Fibroblast of pulmonary artery (primary cell): ENCODE data around the gene CAV1.

Experiments used
- DNase-seq: peaks from one replicate; pipeline ENCODE4 v3.0.0-alpha.2; 2010; ENCODE audit warnings: low read depth
- H3K4me3 ChIP-seq: replicated peaks from 2 replicates; pipeline ENCODE4 v1.5.1; 2011; ENCODE audit warnings: low read depth, mild to moderate bottlenecking, control low read depth, low read length, moderate library complexity
- TF ChIP-seq, protein P1 (sequence below): IDR thresholded peaks from 2 replicates; pipeline ENCODE4 v1.5.1; 2011; ENCODE audit warnings: mild to moderate bottlenecking, control low read depth, low read length, inconsistent platforms; ENCODE audit errors: missing control alignments

Gene CAV1

DNA sequence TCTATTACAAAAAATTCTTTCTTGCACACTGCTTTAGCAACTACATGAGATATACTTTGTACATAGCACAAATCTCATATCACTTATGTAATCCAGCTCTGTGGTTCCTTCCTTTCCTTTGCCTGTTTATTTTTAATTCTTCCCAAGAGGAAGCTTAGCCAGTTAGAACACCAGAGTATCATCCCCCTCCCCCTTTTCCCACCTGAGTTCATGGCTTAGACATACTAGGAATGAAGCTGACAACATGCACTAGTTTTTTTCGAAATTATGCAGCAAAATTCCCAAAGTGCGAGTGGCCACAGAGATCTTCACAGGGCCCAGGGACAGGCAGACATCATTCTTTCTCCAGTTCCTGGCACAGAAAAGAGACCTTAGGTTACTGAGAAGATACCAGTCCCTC, 17.8 kb downstream of the CAV1 start:
- H3K4me3 ChIP-seq, result no peak overlapping the region
- TF ChIP-seq, protein P1, sequence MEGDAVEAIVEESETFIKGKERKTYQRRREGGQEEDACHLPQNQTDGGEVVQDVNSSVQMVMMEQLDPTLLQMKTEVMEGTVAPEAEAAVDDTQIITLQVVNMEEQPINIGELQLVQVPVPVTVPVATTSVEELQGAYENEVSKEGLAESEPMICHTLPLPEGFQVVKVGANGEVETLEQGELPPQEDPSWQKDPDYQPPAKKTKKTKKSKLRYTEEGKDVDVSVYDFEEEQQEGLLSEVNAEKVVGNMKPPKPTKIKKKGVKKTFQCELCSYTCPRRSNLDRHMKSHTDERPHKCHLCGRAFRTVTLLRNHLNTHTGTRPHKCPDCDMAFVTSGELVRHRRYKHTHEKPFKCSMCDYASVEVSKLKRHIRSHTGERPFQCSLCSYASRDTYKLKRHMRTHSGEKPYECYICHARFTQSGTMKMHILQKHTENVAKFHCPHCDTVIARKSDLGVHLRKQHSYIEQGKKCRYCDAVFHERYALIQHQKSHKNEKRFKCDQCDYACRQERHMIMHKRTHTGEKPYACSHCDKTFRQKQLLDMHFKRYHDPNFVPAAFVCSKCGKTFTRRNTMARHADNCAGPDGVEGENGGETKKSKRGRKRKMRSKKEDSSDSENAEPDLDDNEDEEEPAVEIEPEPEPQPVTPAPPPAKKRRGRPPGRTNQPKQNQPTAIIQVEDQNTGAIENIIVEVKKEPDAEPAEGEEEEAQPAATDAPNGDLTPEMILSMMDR, result no peak
- no peak for DNase-seq

DNA sequence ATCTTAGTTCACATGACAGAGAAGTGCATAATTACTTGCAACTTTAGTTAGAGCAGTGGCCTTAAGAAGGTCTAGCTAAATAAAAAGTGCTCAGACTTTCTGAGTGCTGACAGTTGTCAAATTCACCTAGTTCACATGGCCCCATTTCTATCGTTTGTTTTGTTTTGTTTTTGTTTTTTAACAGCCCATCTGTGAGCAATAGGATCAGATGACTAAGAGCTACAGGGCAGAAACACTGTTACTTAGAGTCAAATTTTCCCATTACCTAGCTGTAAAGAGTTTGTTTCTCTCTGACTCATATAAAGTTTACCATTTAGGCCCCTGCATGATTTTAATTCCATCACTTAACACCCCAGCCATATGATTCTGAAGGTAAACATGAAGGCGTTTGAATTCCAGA, 18.8 kb downstream of the CAV1 start:
- TF ChIP-seq, protein P1, result no peak
- H3K4me3 ChIP-seq, result no peak overlapping the region
- peak; percentile 55 for DNase-seq

DNA sequence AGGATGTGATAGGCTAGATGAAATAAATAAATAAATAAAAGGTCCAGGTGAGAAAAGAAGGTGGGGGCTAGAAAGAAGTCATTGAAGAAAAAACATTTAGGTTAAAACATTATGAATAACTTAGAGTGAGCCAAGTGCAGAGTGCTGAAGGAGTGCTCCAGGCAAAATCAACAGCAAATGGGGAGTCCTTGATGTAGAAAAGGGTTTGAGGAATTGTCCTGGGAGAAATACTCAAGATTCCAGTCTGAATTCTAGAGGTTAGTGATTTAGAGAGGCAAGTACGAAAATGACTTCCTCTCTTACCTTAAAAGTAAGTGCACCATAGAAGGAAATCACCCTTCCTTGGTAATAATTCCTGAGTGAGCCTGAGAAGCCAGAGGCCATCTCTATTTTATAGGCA, 19.7 kb downstream of the CAV1 start:
- no peak for DNase-seq
- TF ChIP-seq, protein P1, result no peak
- H3K4me3 ChIP-seq, result no peak overlapping the region

DNA sequence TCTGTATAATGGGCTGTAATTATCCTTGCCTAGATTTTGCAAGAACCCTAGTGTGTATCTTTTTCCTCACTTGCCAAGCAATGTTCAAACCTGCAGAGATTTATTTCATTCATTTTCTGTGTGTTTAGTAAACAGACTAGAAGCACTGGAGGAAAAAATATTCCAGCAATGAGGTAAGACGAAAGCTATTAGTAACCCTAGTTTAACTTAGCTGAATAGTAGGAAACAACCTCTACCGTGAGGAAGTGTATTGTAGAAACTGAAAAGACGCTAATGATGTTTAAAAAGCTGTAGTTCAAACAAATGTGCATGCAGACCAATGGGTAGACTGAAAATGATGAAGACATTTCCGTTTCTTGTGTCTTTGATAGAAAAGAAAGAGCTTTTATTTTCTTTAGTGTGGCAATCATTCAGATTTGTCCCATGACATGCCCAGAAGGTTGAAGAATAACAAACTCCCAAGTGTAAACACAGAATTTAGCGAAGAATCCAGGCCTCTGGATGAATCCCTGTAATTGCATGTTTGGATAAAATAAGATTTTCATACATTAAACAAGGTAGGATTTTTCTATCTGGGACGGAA, 20.7 kb downstream of the CAV1 start:
- H3K4me3 ChIP-seq, result no peak overlapping the region
- DNase-seq, result no peak
- TF ChIP-seq, protein P1, result no peak

DNA sequence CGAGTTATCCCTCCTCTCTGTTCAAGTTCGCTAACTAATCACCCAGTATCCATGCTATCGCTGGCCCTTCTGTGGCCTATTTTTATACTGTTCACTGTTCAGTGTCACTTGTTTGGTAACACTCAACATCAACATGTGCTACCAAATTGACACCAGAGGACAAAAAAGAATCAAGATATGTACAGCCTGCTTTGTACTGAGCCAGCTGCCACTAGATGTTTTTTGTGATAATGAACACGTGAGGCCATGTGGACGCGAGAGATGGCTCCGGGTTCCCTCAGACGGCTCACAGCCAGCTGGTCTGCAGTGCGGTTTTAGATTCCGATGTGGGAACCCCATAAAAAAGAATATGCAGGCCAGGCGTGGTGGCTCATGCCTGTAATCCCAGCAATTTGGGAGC, 21.2 kb downstream of the CAV1 start:
- TF ChIP-seq, protein P1, result no peak
- DNase-seq, result no peak

DNA sequence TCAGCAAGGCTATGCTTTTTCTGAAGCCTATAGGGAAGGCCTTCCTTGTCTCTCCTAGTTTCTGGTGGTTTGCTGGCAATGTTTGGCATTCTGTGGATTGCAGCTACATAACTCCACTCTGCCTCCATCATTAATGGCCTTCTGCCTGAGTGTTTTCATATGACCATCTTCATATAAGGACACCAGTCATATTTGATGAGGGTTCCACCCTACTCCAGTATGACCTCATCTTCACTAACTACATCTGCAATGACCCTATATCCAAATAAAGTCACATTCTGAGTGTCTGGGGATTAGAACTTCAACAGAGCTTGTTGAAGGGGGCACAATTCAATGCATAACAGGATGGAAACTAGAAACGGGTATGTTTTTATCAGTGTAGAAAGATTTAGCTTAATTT, 22.1 kb downstream of the CAV1 start:
- DNase-seq, result no peak

More for the DNA sequence above, 21.2 kb downstream of the CAV1 start:
- H3K4me3 ChIP-seq, result no peak overlapping the region

DNA sequence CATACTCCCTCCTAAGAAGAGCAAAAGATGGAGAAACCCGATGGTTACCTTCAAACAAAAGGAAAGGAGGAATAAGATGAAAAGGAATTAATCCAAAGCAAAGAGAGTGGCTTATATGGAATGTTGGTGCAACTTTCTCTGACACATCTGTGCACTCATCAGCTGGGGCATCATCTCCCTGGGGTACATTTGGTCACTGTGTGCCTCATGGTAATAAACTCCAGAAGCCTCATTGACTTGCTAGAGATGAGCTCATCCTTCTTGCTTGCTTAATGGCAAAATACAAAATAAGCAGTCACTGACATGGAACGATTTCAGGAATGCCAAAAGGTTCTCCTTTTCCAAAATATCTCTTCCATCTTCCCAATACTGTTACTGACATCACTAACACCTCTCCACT, 22.5 kb downstream of the CAV1 start:
- H3K4me3 ChIP-seq, result no peak overlapping the region
- DNase-seq, result no peak
- TF ChIP-seq, protein P1, result no peak

More for the DNA sequence above, 22.1 kb downstream of the CAV1 start:
- TF ChIP-seq, protein P1, result no peak
- no peak overlapping the region for H3K4me3 ChIP-seq
